Measurements from ENCODE around the gene KRT76. TPM values are rescaled to one million over a fixed set of nuclear protein-coding genes. Genes with fewer than 3 reads are reported as not detected.

The KRT76 gene
- total and polyA plus RNA-seq, 2 donors (not counting 1 experiment from before 2014, with no cell fraction given): not detected

DNA sequence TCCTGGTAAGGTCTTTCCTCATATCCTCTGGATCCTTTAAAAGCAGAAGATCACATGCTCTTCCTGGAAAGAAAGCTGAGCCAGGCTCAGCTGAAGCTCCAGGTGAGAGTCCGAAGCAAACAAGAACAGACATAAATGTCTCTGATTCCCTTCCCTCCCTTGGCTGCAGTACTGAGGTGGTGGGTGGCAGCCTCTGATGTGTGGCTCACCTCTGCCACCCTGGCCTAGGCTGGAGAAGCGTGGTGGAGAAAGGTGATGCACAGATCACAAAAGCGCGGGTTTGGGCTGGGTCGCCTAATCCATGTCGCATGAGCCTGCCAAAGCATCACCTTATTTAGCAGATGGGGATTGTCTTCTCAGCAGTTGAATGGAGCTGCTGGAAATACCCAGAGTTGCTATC is 2.8 kb upstream of the KRT76 start:
- Mint-ChIP-seq H3K9me3 (ENCODE audit: insufficient read depth) (no peaks in the 10 kb centered on the region), H3K27ac (no peak overlapping the region), H3K27me3 (peaks cover 43% of the 10 kb centered on the region), H3K4me3 (no peak overlapping the region), H3K4me1 (no peaks in the 10 kb centered on the region)
- H3K9ac ChIP-seq (ENCODE audit: low read length): no peak overlapping the region
- no peaks in the 10 kb centered on the region for H3K36me3 ChIP-seq (replicated peaks in 1 of 2; ENCODE audit: control extremely low read depth in 1 of 2, control insufficient read depth in 1 of 2, extremely low read depth in 1 of 2, insufficient read depth in 2 of 2, low read length in 1 of 2)
- H3K9me3 ChIP-seq (ENCODE audit: control extremely low read depth in 1 of 3, control insufficient read depth in 2 of 3, insufficient read depth in 1 of 3, low read length in 2 of 3): peaks cover 0 to 2% (median 0%) of the 10 kb centered on the region in 3 donors
- ATAC-seq (ENCODE audit: low read depth) (no peak), DNase-seq (no peak)
- H2AFZ ChIP-seq (ENCODE audit: insufficient read depth, low read depth, low read length, poor library complexity, severe bottlenecking): no peak overlapping the region
- WGBS (ENCODE audit: insufficient coverage): 97% methylated on average over 6 of the region's 6 CpGs
- H3K27me3 ChIP-seq (replicated peaks in 1 of 4; ENCODE audit: control extremely low read depth in 1 of 4, control insufficient read depth in 3 of 4, insufficient read depth in 4 of 4, low read length in 3 of 4): peaks cover 0 to 2% (median 0%) of the 10 kb centered on the region in 4 experiments
- no peaks in the 10 kb centered on the region for H3K4me1 ChIP-seq (ENCODE audit: control insufficient read depth in 2 of 2, insufficient read depth in 2 of 2, low read length in 2 of 2)
- intact Hi-C loops (cut with micrococcal nuclease): no loop called here
- no peaks in the 10 kb centered on the region for H4K20me1 ChIP-seq (ENCODE audit: control insufficient read depth, insufficient read depth, low read length, poor library complexity, severe bottlenecking)
- TF ChIP-seq CTCF (IDR thresholded peaks at IDR 0.05): no peak
- no peak for TF ChIP-seq EZH2 (IDR thresholded peaks at IDR 0.05; ENCODE audit: borderline replicate concordance, insufficient read depth, low read depth, low read length, poor library complexity, severe bottlenecking)
- no peak overlapping the region for H3K27ac ChIP-seq (ENCODE audit: low read length in 2 of 2)
- CTCF ChIA-PET: no interaction called here
- H3K4me3 ChIP-seq (ENCODE audit: control extremely low read depth in 1 of 5, extremely low read depth in 1 of 5, insufficient read depth in 1 of 5, low read depth in 2 of 5, low read length in 4 of 5): no peak overlapping the region
- no peak overlapping the region for H3K4me2 ChIP-seq (replicated peaks; ENCODE audit: low read depth, low read length, poor library complexity, severe bottlenecking)
- no peaks in the 10 kb centered on the region for H3K79me2 ChIP-seq (ENCODE audit: control insufficient read depth, insufficient read depth, low read length)
- POLR2A ChIA-PET: no interaction called here

- Histone ChIP-seq H3K27ac (ENCODE audit: low read length in 2 of 2) (no peak overlapping the region), H3K79me2 (ENCODE audit: control insufficient read depth, insufficient read depth, low read length) (no peaks in the 10 kb centered on the region), H3K4me3 (ENCODE audit: control extremely low read depth in 1 of 5, extremely low read depth in 1 of 5, insufficient read depth in 1 of 5, low read depth in 2 of 5, low read length in 4 of 5) (no peak overlapping the region), H3K9ac (ENCODE audit: low read length) (no peak overlapping the region), H3K4me2 (replicated peaks; ENCODE audit: low read depth, low read length, poor library complexity, severe bottlenecking) (no peak overlapping the region), H3K36me3 (replicated peaks in 1 of 2; ENCODE audit: control extremely low read depth in 1 of 2, control insufficient read depth in 1 of 2, extremely low read depth in 1 of 2, insufficient read depth in 2 of 2, low read length in 1 of 2) (no peaks in the 10 kb centered on the region), H3K27me3 (replicated peaks in 1 of 4; ENCODE audit: control extremely low read depth in 1 of 4, control insufficient read depth in 3 of 4, insufficient read depth in 4 of 4, low read length in 3 of 4) (peaks cover 0 to 3% (median 0%) of the 10 kb centered on the region in 4 experiments), H4K20me1 (ENCODE audit: control insufficient read depth, insufficient read depth, low read length, poor library complexity, severe bottlenecking) (no peaks in the 10 kb centered on the region), H2AFZ (ENCODE audit: insufficient read depth, low read depth, low read length, poor library complexity, severe bottlenecking) (no peak overlapping the region), H3K4me1 (ENCODE audit: control insufficient read depth in 2 of 2, insufficient read depth in 2 of 2, low read length in 2 of 2) (no peaks in the 10 kb centered on the region), H3K9me3 (ENCODE audit: control extremely low read depth in 1 of 3, control insufficient read depth in 2 of 3, insufficient read depth in 1 of 3, low read length in 2 of 3) (peaks cover 0 to 2% (median 0%) of the 10 kb centered on the region in 3 donors)
- H3K9me3 Mint-ChIP-seq (ENCODE audit: insufficient read depth): no peaks in the 10 kb centered on the region
- peaks cover 35% of the 10 kb centered on the region for H3K27me3 Mint-ChIP-seq
- ChIA-PET POLR2A (no interaction called here), CTCF (no interaction called here)
- H3K27ac Mint-ChIP-seq: no peak overlapping the region
- intact Hi-C loops (cut with micrococcal nuclease): no loop called here
- no peak for TF ChIP-seq EZH2 (IDR thresholded peaks at IDR 0.05; ENCODE audit: borderline replicate concordance, insufficient read depth, low read depth, low read length, poor library complexity, severe bottlenecking)
- TF ChIP-seq CTCF (IDR thresholded peaks at IDR 0.05): no peak
- H3K4me1 Mint-ChIP-seq: no peaks in the 10 kb centered on the region
- 60% methylated on average over 1 of the region's 2 CpGs for WGBS (ENCODE audit: insufficient coverage)
- ATAC-seq (ENCODE audit: low read depth) (no peak), DNase-seq (no peak)
- H3K4me3 Mint-ChIP-seq: no peak overlapping the region
Observed at GRCh38 chr12:52778833-52779232, 1.7 kb upstream of the KRT76 start.
